ENCODE measurements around the gene RELN. TPM values are rescaled to one million over a fixed set of nuclear protein-coding genes. Genes with fewer than 3 reads are reported as not detected.

Gene RELN
- total RNA-seq, 1 experiment from 2014 or later, result 0.10 TPM

DNA sequence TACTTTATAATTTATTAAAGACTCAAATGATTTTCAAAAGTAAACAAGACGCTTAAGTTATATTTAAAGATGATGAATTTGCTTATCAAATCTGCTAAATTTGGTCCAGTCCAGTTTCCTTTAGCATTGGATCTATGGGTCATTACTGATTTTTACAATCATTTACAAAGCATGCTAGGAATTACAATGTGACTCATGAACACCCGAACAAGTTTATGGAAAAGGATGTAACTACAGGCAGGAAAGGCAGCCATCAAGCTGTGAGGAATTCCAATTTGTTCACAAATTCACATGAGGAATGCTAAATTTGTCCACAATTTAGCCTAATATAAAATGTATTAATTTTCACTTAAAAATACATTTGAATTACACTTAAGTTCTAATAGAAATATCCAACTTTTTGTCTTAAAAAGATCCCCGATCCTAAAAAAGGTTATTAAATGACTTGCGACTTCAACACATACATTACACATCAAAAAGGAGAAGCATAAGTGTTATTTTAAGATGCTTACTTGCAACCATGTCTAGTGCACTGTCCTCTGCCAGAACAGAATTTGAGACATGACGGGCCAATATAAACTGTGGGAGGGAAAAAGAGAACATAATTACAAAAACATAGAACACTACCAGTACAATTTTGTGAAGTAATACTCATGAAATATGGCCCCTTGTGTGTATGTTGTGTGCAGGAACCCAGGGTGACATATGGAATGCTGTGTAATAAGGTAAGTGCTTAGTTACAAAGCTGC is 349.3 kb downstream of the RELN start:
- Histone ChIP-seq H3K27me3 (ENCODE audit: control insufficient read depth, insufficient read depth, low read length) (no peaks in the 10 kb centered on the region), H3K4me1 (ENCODE audit: control insufficient read depth, insufficient read depth, low read length) (no peaks in the 10 kb centered on the region), H3K4me3 (ENCODE audit: low read depth in 2 of 2, low read length in 2 of 2) (no peak overlapping the region), H3K36me3 (ENCODE audit: control insufficient read depth, insufficient read depth, low read length) (no peaks in the 10 kb centered on the region), H3K9me3 (ENCODE audit: control insufficient read depth, insufficient read depth, low read depth, low read length) (no peaks in the 10 kb centered on the region), H3K27ac (ENCODE audit: low read length) (no peak overlapping the region)
- ChIA-PET POLR2A (no interaction called here), CTCF (no interaction called here)
- BruUV-seq (replicated peaks), result no TSS peak
- in situ Hi-C loops (cut with HindIII; ENCODE audit: low pct_unique_long_range_greater_than_20kb, low sequenced_read_pairs) (no loop called here), intact Hi-C loops (cut with micrococcal nuclease; ENCODE audit: unreplicated experiment) (no loop called here)
- no peak for ATAC-seq
- TF ChIP-seq REST (IDR thresholded peaks at IDR 0.05; ENCODE audit: insufficient read depth in 1 of 2, low read depth in 2 of 2, low read length in 1 of 2) (no peak), SIN3A (IDR thresholded peaks at IDR 0.05; ENCODE audit: borderline replicate concordance, insufficient read depth, low read depth, low read length) (no peak), CTCF (IDR thresholded peaks at IDR 0.05) (no peak), TCF7L2 (IDR thresholded peaks at IDR 0.05; ENCODE audit: low read depth, low read length) (no peak)
- DNase-seq (ENCODE audit: low read depth, low spot score), result no peak

- Histone ChIP-seq H3K4me1 (ENCODE audit: control insufficient read depth, insufficient read depth, low read length) (no peaks in the 10 kb centered on the region), H3K27ac (ENCODE audit: low read length) (no peak overlapping the region), H3K9me3 (ENCODE audit: control insufficient read depth, insufficient read depth, low read depth, low read length) (no peaks in the 10 kb centered on the region), H3K36me3 (ENCODE audit: control insufficient read depth, insufficient read depth, low read length) (no peaks in the 10 kb centered on the region), H3K4me3 (ENCODE audit: low read depth in 2 of 2, low read length in 2 of 2) (no peak overlapping the region), H3K27me3 (ENCODE audit: control insufficient read depth, insufficient read depth, low read length) (no peaks in the 10 kb centered on the region)
- no peak for DNase-seq (ENCODE audit: low read depth, low spot score)
- intact Hi-C loops (cut with micrococcal nuclease; ENCODE audit: unreplicated experiment), result no loop called here
- no TSS peak for BruUV-seq (replicated peaks)
- ChIA-PET POLR2A (no interaction called here), CTCF (no interaction called here)
- TF ChIP-seq SIN3A (IDR thresholded peaks at IDR 0.05; ENCODE audit: borderline replicate concordance, insufficient read depth, low read depth, low read length) (no peak), TCF7L2 (IDR thresholded peaks at IDR 0.05; ENCODE audit: low read depth, low read length) (no peak), POLR2AphosphoS5 (IDR thresholded peaks at IDR 0.05; ENCODE audit: low read depth, low read length) (no peak), REST (IDR thresholded peaks at IDR 0.05; ENCODE audit: insufficient read depth in 1 of 2, low read depth in 2 of 2, low read length in 1 of 2) (no peak), CTCF (IDR thresholded peaks at IDR 0.05) (no peak)
- in situ Hi-C loops (cut with HindIII; ENCODE audit: low pct_unique_long_range_greater_than_20kb, low sequenced_read_pairs), result no loop called here
- ATAC-seq, result no peak
Observed at GRCh38 chr7:103637726-103638125, 351.7 kb downstream of the RELN start.

Data from Panc1 (cell line).